Measurements from ENCODE around the gene AKNAD1. TPM values are rescaled to one million over a fixed set of nuclear protein-coding genes. Genes with fewer than 3 reads are reported as not detected.

AKNAD1 gene
- polyA plus RNA-seq, 1 donor from 2014 or later, result not detected

GRCh38 chr1:108814343-108815125, 42.4 kb downstream of the AKNAD1 start:
- no peak for TF ChIP-seq RAD21 (conservative IDR thresholded peaks at IDR 0.05)
- no peak for TF ChIP-seq REST (IDR thresholded peaks at IDR 0.05; ENCODE audit: borderline replicate concordance)
- no peak for TF ChIP-seq EP300 (conservative IDR thresholded peaks at IDR 0.05; ENCODE audit: poor library complexity, severe bottlenecking)
- no peak for TF ChIP-seq TAF1 (IDR thresholded peaks at IDR 0.05; ENCODE audit: low read depth)
- no peak for TF ChIP-seq SMC3 (conservative IDR thresholded peaks at IDR 0.05; ENCODE audit: poor library complexity)
- TF ChIP-seq EZH2 (IDR thresholded peaks at IDR 0.05; ENCODE audit: borderline replicate concordance, insufficient read depth, low read length, poor library complexity, severe bottlenecking), result no peak
- TF ChIP-seq MXI1 (conservative IDR thresholded peaks at IDR 0.05; ENCODE audit: poor library complexity, severe bottlenecking), result no peak
- TF ChIP-seq CTCF (IDR thresholded peaks at IDR 0.05; ENCODE audit: poor library complexity, severe bottlenecking), result no peak
- TF ChIP-seq POLR2AphosphoS5 (IDR thresholded peaks at IDR 0.05), result no peak
- H3K36me3 ChIP-seq (ENCODE audit: insufficient read depth, low read length), result no peaks in the 10 kb centered on the region
- no peaks in the 10 kb centered on the region for H3K79me2 ChIP-seq (replicated peaks; ENCODE audit: insufficient read depth, low read length)
- H3F3A ChIP-seq (ENCODE audit: insufficient read depth, low read length, poor library complexity, severe bottlenecking), result no peaks in the 10 kb centered on the region
- no peaks in the 10 kb centered on the region for H3K27me3 ChIP-seq (ENCODE audit: insufficient read depth, low read depth, low read length)
- no peak overlapping the region for H3K4me2 ChIP-seq (ENCODE audit: low read length)
- H3K27ac ChIP-seq (ENCODE audit: low read length), result no peak overlapping the region
- no peak overlapping the region for H3K4me3 ChIP-seq (ENCODE audit: low read length)
- H2AFZ ChIP-seq (ENCODE audit: low read depth, low read length), result no peak overlapping the region
- no peaks in the 10 kb centered on the region for H3K9me2 ChIP-seq (ENCODE audit: insufficient read depth, low read length)
- no peaks in the 10 kb centered on the region for H4K20me1 ChIP-seq (ENCODE audit: insufficient read depth)
- no peaks in the 10 kb centered on the region for H3K9me3 ChIP-seq (ENCODE audit: low read length)
- H3K9ac ChIP-seq (ENCODE audit: low read length), result no peak overlapping the region

GRCh38 chr1:108813326-108813725, 43.6 kb downstream of the AKNAD1 start:
- H3K36me3 ChIP-seq (ENCODE audit: insufficient read depth, low read length), result no peaks in the 10 kb centered on the region
- no peak overlapping the region for H3K9ac ChIP-seq (ENCODE audit: low read length)
- no peaks in the 10 kb centered on the region for H3K27me3 ChIP-seq (ENCODE audit: insufficient read depth, low read depth, low read length)
- H3K9me3 ChIP-seq (ENCODE audit: low read length), result no peaks in the 10 kb centered on the region
- TF ChIP-seq CTCF (IDR thresholded peaks at IDR 0.05; ENCODE audit: poor library complexity, severe bottlenecking), result no peak
- TF ChIP-seq POLR2AphosphoS5 (IDR thresholded peaks at IDR 0.05), result no peak
- TF ChIP-seq SMC3 (conservative IDR thresholded peaks at IDR 0.05; ENCODE audit: poor library complexity), result no peak
- no peak for TF ChIP-seq TAF1 (IDR thresholded peaks at IDR 0.05; ENCODE audit: low read depth)
- no peak for TF ChIP-seq EZH2 (IDR thresholded peaks at IDR 0.05; ENCODE audit: borderline replicate concordance, insufficient read depth, low read length, poor library complexity, severe bottlenecking)
- no peak for TF ChIP-seq EP300 (conservative IDR thresholded peaks at IDR 0.05; ENCODE audit: poor library complexity, severe bottlenecking)
- TF ChIP-seq MXI1 (conservative IDR thresholded peaks at IDR 0.05; ENCODE audit: poor library complexity, severe bottlenecking), result no peak
- no peak for TF ChIP-seq RAD21 (conservative IDR thresholded peaks at IDR 0.05)
- no peak for TF ChIP-seq REST (IDR thresholded peaks at IDR 0.05; ENCODE audit: borderline replicate concordance)
- H4K20me1 ChIP-seq (ENCODE audit: insufficient read depth), result no peaks in the 10 kb centered on the region
- no peak overlapping the region for H2AFZ ChIP-seq (ENCODE audit: low read depth, low read length)
- no peaks in the 10 kb centered on the region for H3K9me2 ChIP-seq (ENCODE audit: insufficient read depth, low read length)
- no peaks in the 10 kb centered on the region for H3F3A ChIP-seq (ENCODE audit: insufficient read depth, low read length, poor library complexity, severe bottlenecking)
- H3K27ac ChIP-seq (ENCODE audit: low read length), result no peak overlapping the region
- H3K4me3 ChIP-seq (ENCODE audit: low read length), result no peak overlapping the region
- H3K79me2 ChIP-seq (replicated peaks; ENCODE audit: insufficient read depth, low read length), result no peaks in the 10 kb centered on the region
- no peak overlapping the region for H3K4me2 ChIP-seq (ENCODE audit: low read length)
